ENCODE measurements around the gene COTL1. TPM values are rescaled to one million over a fixed set of nuclear protein-coding genes. Genes with fewer than 3 reads are reported as not detected.
"Not testable (repeated sequence)": the region's sequence is repeated elsewhere in the genome, so short reads cannot be mapped to it uniquely, and the experiment has no call there.

The COTL1 gene
- total and polyA plus RNA-seq, 7 donors = 6.1 to 44.5 (median 9.8) TPM

DNA sequence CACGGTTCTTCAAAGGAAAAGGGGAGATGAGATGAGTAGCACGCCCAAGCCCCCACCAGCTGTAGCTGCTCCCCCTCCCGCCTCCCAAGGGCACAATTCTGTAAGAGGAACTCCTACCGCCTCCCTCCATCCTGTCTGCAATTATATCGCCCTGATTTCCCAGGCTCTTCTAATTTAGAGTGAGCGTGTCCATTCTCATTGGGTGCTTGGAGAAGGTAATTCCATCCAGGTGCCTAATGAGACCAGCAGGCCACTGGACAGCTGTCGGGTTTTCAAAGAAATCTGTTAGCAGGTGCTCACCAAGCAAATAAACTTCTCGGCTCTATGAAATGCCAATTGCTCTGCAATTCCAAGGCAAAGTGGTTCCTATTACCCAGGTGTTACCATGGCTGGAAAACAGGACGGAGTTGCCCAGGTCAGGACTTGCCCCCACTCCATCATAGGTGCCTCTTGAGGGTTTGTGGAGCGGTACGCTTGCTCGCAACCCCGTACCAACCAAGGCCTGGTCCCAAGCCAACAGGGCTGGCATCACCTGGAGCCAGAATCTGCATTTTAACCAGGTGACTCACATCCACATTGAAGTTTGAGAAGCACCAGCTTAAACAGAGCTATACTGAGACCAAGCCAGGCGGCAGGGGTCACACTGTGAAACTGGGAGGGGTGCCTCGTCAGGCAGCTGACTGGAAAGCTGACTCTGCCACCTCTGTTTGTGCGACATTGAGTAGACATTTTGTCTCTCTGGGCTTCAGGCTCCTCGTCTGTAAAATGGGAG is 97.0 kb downstream of the COTL1 start:
- intact Hi-C loops (cut with DNase I) = no loop called here
- no peak for ATAC-seq
- peaks cover 0 to 14% (median 12%) of the 10 kb centered on the region in 3 donors for H3K27me3 ChIP-seq (ENCODE audit: insufficient read depth in 3 of 3, low read length in 2 of 3)
- TF ChIP-seq, protein P1, sequence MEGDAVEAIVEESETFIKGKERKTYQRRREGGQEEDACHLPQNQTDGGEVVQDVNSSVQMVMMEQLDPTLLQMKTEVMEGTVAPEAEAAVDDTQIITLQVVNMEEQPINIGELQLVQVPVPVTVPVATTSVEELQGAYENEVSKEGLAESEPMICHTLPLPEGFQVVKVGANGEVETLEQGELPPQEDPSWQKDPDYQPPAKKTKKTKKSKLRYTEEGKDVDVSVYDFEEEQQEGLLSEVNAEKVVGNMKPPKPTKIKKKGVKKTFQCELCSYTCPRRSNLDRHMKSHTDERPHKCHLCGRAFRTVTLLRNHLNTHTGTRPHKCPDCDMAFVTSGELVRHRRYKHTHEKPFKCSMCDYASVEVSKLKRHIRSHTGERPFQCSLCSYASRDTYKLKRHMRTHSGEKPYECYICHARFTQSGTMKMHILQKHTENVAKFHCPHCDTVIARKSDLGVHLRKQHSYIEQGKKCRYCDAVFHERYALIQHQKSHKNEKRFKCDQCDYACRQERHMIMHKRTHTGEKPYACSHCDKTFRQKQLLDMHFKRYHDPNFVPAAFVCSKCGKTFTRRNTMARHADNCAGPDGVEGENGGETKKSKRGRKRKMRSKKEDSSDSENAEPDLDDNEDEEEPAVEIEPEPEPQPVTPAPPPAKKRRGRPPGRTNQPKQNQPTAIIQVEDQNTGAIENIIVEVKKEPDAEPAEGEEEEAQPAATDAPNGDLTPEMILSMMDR (IDR thresholded peaks at IDR 0.05) = no peak
- H3K4me1 ChIP-seq = no peaks in the 10 kb centered on the region
- no peak overlapping the region for H3K27ac ChIP-seq
- WGBS, 3 donors = 45 to 52% (median 49%) methylated on average over 17 of the region's 17 CpGs
- H3K9me3 ChIP-seq = no peaks in the 10 kb centered on the region
- no peaks in the 10 kb centered on the region for H3K36me3 ChIP-seq (ENCODE audit: insufficient read depth in 1 of 2, low read depth in 1 of 2)
- H3K4me3 ChIP-seq = no peak overlapping the region
- DNase-seq = no peak

DNA sequence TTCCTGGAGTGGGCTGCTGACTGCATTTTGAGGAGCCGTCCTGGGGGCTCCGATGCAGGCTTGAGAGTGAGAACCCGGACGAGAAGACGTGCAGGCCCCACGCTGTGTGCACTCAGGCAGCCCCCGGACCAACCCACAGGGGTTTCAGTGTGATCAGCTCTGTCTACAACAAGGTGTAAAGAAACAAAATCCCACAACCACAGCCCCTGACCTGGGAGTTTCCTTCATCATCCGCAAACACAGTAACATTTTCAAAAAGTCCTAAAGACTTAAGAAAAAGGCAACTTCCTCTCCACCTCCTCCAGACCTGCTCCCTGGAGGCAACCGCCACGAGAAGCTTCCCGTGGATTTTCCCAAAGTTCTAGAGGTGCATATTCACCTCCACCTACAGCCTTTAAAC is 98.0 kb downstream of the COTL1 start:
- H3K27me3 ChIP-seq (ENCODE audit: insufficient read depth in 3 of 3, low read length in 2 of 3) = peaks cover 0 to 10% (median 6%) of the 10 kb centered on the region in 3 donors
- ATAC-seq (no peak), DNase-seq (no peak)
- no peaks in the 10 kb centered on the region for H3K4me1 ChIP-seq
- no peak overlapping the region for H3K4me3 ChIP-seq
- TF ChIP-seq, protein P1 (IDR thresholded peaks at IDR 0.05) = no peak
- H3K9me3 ChIP-seq = no peaks in the 10 kb centered on the region
- H3K27ac ChIP-seq = no peak overlapping the region
- intact Hi-C loops (cut with DNase I) = no loop called here
- WGBS, 3 donors = 68 to 74% (median 70%) methylated on average over 11 of the region's 11 CpGs
- H3K36me3 ChIP-seq (ENCODE audit: insufficient read depth in 1 of 2, low read depth in 1 of 2) = no peaks in the 10 kb centered on the region

GRCh38 chr16:84518804-84519341 is 99.0 kb downstream of the COTL1 start:
- Histone ChIP-seq H3K4me1 (no peaks in the 10 kb centered on the region), H3K27ac (no peak overlapping the region), H3K36me3 (ENCODE audit: insufficient read depth in 1 of 2, low read depth in 1 of 2) (no peaks in the 10 kb centered on the region), H3K27me3 (ENCODE audit: insufficient read depth in 3 of 3, low read length in 2 of 3) (peaks cover 0 to 8% (median 0%) of the 10 kb centered on the region in 3 donors), H3K9me3 (no peaks in the 10 kb centered on the region), H3K4me3 (no peak overlapping the region)
- no peak for ATAC-seq
- no peak for DNase-seq
- TF ChIP-seq, protein P1 (IDR thresholded peaks at IDR 0.05) = no peak
- 93 to 94% (median 93%) methylated on average over 17 of the region's 17 CpGs for WGBS, 3 donors
- intact Hi-C loops (cut with DNase I) = no loop called here

DNA sequence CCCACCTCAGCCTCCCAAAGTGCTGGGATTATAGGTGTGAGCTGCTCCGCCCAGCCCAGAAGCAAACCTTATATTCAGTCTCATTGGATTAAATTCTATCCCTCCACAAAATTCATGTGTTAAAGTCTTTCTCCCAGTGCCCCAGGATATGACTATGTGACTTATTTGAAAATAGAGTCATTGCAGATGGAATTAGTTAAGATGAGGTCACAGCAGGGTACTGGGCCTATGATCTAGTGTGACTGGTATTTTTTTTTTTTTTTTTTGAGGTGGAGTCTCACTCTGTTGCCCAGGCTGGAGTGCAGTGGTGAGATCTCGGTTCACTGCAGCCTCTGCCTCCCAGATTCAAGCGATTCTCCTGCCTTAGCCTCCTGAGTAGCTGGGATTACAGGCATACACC is 99.7 kb downstream of the COTL1 start:
- H3K27ac ChIP-seq; ATAC-seq; H3K4me3 ChIP-seq; intact Hi-C loops (cut with DNase I); H3K4me1 ChIP-seq; DNase-seq; H3K9me3 ChIP-seq; H3K27me3 ChIP-seq (ENCODE audit: insufficient read depth in 3 of 3, low read length in 2 of 3); H3K36me3 ChIP-seq (ENCODE audit: insufficient read depth in 1 of 2, low read depth in 1 of 2): not testable (repeated sequence)
- 90 to 93% (median 93%) methylated on average over 3 of the region's 3 CpGs for WGBS, 3 donors

- TF ChIP-seq, protein P1 (IDR thresholded peaks at IDR 0.05) = no peak
- peaks cover 0 to 4% (median 0%) of the 10 kb centered on the region in 3 donors for H3K27me3 ChIP-seq (ENCODE audit: insufficient read depth in 3 of 3, low read length in 2 of 3)
- no peak for DNase-seq
- ATAC-seq = no peak
- no peaks in the 10 kb centered on the region for H3K36me3 ChIP-seq (ENCODE audit: insufficient read depth in 1 of 2, low read depth in 1 of 2)
- intact Hi-C loops (cut with DNase I) = no loop called here
- no peak overlapping the region for H3K4me3 ChIP-seq
- H3K27ac ChIP-seq = no peak overlapping the region
- H3K4me1 ChIP-seq = no peaks in the 10 kb centered on the region
- WGBS, 3 donors = 72 to 86% (median 80%) methylated on average over 12 of the region's 12 CpGs
- H3K9me3 ChIP-seq = no peaks in the 10 kb centered on the region
Measured at GRCh38 chr16:84517366-84517765, 100.5 kb downstream of the COTL1 start.

Other genes with a start within 250 kb of the COTL1 start
- not detected for gene ATP2C2, start 249.5 kb downstream of the COTL1 start, total RNA-seq
- under 1 TPM in 2 of 3 donors, not detected in 1; 0.03 to 0.06 TPM for gene ATP2C2, start 249.5 kb downstream of the COTL1 start, polyA plus RNA-seq
- 1 to 10 TPM; 2.2 to 7.1 (median 3.6) TPM for gene MEAK7, start 113.4 kb downstream of the COTL1 start, total RNA-seq
- gene MEAK7, start 113.4 kb downstream of the COTL1 start, polyA plus RNA-seq = 1 to 10 TPM; 2.2 to 4.0 (median 2.7) TPM
- gene KLHL36, start 30.4 kb upstream of the COTL1 start, total RNA-seq = 10 to 100 TPM; 13.1 to 19.3 (median 15.9) TPM
- gene KLHL36, start 30.4 kb upstream of the COTL1 start, polyA plus RNA-seq = 10 to 100 TPM in 2 of 3 donors, 1 to 10 TPM in 1; 5.9 to 11.2 (median 11.1) TPM
- 10 to 100 TPM; 57.1 to 93.0 (median 78.9) TPM for gene USP10, start 81.9 kb upstream of the COTL1 start, total RNA-seq
- gene USP10, start 81.9 kb upstream of the COTL1 start, polyA plus RNA-seq = 10 to 100 TPM; 33.9 to 69.5 (median 69.2) TPM
- gene CRISPLD2, start 201.9 kb upstream of the COTL1 start, total RNA-seq = 10 to 100 TPM; 10.2 to 28.6 (median 20.4) TPM
- gene CRISPLD2, start 201.9 kb upstream of the COTL1 start, polyA plus RNA-seq = 10 to 100 TPM in 1 of 3 donors, 1 to 10 TPM in 2; 7.1 to 11.5 (median 7.5) TPM